NB4 (cell line): ENCODE measurements around the gene STOX2.

ENCODE experiments used
- POLR2A ChIP-seq: IDR thresholded peaks from 2 replicates; pipeline ENCODE4 v1.6.1; 2011; ENCODE audit warnings: mild to moderate bottlenecking; ENCODE audit not compliant: insufficient read length; ENCODE audit errors: extremely low read depth
- TF ChIP-seq, protein P1 (sequence below): IDR thresholded peaks from one replicate; pipeline ENCODE4 v1.5.1; 2012; ENCODE audit warnings: low read depth, low read length
- TF ChIP-seq, protein P2 (sequence below): IDR thresholded peaks from 2 replicates; pipeline ENCODE4 v1.6.1; 2011; ENCODE audit warnings: low read depth, low read length

DNA sequence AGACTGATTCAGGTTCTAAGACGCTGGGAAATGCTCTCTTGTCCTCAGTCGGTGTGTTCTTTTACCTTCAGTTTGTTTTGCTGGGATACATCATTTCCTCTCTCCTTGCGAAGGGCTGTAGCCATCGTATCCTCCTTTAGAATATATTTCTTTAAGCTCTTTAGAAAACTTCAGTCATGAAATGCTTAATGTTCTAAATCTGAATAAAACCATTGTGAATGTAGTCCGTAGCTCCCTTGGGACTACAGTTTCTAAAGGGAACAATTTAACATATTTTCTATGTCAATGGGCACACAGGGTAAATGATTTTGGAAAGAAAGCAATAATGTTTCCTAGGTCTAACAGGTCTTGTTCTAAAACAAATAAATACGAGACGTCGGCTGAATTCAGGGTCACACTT is 40.6 kb downstream of the STOX2 start:
- TF ChIP-seq, protein P1, sequence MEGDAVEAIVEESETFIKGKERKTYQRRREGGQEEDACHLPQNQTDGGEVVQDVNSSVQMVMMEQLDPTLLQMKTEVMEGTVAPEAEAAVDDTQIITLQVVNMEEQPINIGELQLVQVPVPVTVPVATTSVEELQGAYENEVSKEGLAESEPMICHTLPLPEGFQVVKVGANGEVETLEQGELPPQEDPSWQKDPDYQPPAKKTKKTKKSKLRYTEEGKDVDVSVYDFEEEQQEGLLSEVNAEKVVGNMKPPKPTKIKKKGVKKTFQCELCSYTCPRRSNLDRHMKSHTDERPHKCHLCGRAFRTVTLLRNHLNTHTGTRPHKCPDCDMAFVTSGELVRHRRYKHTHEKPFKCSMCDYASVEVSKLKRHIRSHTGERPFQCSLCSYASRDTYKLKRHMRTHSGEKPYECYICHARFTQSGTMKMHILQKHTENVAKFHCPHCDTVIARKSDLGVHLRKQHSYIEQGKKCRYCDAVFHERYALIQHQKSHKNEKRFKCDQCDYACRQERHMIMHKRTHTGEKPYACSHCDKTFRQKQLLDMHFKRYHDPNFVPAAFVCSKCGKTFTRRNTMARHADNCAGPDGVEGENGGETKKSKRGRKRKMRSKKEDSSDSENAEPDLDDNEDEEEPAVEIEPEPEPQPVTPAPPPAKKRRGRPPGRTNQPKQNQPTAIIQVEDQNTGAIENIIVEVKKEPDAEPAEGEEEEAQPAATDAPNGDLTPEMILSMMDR = no peak
- TF ChIP-seq POLR2A = no peak
- TF ChIP-seq, protein P2, sequence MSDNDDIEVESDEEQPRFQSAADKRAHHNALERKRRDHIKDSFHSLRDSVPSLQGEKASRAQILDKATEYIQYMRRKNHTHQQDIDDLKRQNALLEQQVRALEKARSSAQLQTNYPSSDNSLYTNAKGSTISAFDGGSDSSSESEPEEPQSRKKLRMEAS = no peak
